Inflammatory macrophage treated with lipopolysaccharide for 1 hour (primary cell): ENCODE results near the gene SERPINA12.
"Not testable (repeated sequence)": the region's sequence is repeated elsewhere in the genome, so short reads cannot be mapped to it uniquely, and the experiment has no call there.

Experiments
- DNase-seq, 2 donors: peaks; one replicate each; pipeline ENCODE4 v3.0.0-alpha.2; 2020 to 2022

Gene SERPINA12

DNA sequence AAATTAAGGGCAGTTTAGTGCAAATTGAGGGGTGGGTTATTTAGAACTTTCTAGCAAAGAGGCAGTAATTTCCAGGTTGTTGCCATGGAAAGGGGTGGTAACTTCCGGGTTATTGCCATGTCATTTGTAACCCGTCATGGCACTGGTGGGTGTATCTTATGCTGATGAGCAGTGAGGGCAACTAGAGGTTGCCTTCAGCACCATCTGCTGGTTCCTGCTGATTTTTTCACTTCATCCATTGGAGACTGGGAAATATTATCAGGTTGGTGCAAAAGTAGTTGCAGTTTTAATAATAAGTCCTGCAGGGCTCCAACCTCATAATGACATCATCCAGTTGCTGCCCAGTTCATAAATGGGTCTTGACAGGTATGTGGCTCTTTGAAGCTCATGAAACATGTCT, 27.6 kb upstream of the SERPINA12 start:
- no peak for DNase-seq

DNA sequence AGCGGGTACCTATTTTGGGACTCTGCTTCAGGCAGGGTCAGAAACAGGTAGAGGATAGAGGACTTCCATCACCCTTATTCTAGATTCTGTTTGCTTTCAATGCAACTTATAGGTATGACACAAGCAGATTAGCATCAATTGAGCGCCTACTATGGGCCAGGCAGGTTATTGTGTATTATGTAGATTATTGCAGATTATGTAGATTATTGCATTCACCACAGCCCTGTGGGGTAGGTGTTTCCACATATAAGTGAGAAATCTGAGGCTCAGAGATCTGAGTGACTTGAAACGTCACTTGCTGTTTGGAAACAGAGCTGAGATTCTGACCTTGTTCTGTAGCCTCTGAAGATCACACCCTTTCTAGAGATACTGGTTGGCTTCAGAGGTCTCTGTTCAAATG, 26.2 kb upstream of the SERPINA12 start:
- DNase-seq, result no peak

DNA sequence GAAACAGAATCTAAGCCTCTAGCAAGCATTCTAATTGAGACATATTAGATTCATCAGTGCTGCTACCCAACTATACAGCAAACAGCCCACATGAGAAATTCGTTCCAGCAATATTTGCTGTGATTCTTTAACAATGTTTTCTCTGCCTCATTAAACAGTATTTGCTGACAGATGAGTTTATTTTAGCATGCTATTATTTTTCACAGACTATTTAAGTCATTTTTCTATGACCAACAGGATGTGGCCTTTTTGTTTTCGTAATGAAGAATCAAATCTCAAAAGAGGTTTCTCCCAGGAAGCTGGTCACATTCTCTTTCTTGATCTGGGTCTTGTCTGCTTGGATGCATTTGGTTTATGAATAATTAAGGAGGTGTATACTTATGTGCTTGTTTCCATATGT, 23.2 kb upstream of the SERPINA12 start:
- DNase-seq, result no peak

GRCh38 chr14:94531187-94531586, 21.9 kb upstream of the SERPINA12 start:
- no peak for DNase-seq

DNA sequence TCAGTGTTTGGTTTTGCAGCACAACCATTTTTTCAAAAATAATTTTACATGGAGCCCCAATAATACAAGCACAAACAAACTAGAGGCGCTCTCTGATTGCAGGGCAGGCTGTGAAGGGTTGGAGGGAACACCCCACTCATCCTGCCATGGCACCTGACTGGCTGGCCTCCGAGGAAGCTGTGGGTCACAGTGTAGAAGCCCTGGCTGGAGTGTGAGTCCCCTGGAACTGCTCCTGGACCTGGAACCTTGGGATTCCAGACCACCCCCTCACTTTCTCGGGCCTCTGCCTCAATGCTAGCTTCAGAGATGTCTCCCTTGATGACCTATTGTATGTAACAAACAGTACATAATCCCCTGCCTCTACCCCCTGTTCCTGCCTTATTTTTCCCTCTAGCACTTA, 14.8 kb upstream of the SERPINA12 start:
- DNase-seq, result no peak

GRCh38 chr14:94523265-94523664, 14.0 kb upstream of the SERPINA12 start:
- no peak for DNase-seq

GRCh38 chr14:94522115-94522724, 13.0 kb upstream of the SERPINA12 start:
- DNase-seq, result no peak

DNA sequence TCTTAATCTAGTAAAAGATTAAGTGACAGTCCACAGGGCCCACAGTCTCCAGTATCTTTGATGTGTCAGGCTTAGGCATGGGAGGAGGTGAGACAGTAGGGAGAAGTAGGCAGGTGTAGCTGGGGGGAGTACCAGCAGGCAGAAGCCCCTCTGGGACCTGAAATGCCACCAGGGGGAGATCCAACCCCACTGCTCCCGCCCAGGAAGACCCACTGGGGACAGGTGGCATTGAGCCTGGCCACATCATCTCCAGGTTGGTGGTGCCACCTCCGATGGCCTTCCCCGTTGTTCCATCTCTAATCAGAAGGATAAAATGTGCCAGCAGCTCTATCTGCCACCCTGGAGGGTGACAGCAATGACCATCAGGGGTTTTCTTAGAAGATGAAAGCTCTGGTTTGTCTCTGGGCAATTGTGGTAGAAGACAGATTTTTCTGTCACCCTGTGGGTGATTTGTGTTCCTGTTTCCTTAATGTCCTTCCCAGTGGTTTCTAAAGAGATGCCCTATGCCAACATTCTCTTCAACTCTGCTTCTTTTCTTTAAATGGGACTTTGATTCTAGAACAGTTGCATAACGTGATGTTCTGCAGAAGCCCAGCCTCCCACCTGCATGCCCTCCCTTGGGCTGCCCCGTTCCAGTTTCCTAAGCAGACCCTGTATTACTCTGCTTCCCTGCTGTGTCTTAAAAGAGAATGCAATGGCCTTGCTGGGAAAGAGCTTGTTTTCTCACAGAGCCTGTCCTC, 12.3 kb upstream of the SERPINA12 start:
- DNase-seq, result no peak

- no peak for DNase-seq
These were observed 8.5 kb upstream of the SERPINA12 start for GRCh38 chr14:94517641-94518257.

DNA sequence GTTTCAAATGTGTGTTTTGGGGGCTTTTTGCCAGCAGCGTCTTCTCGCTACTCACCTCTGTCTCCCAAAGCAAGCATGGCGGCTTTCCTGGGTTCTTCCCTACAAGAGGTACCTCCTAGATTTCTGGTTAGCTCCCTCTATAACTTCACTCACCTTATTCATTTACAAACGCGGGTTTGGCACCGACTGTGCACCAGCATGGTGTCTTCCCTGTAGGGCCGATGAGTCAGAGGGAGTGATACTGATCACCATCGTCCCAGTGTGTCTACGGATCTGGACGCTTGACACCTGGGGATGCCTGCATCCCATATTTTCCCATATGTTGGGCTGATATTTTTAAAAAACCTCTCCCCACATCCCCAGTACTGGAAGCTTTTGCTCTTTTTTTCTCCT, 8.0 kb upstream of the SERPINA12 start:
- DNase-seq, result no peak

- DNase-seq, result no peak
These were observed 6.6 kb upstream of the SERPINA12 start for GRCh38 chr14:94515856-94516255.

DNA sequence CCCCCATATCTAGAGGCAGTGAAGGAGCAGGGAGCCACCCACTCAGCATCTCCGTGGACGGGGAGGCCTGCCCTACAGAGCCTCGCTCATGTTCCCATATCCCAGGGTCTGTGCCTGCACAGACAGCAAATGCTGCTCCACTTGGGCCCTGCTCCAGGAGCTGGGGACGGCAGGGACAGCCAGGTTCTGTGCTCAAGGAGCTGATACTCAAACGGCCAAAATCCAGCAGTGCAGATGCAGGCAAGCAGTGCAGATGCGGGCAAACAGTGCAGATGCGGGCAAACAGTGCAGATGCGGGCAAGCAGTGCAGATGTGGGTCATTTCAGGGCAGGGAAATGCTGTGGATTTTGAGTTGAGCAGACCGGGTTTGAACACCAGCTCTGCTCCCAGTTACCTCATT, 6.2 kb upstream of the SERPINA12 start:
- DNase-seq, result no peak

- no peak for DNase-seq
These were observed 5.1 kb upstream of the SERPINA12 start for GRCh38 chr14:94514351-94514750.

DNA sequence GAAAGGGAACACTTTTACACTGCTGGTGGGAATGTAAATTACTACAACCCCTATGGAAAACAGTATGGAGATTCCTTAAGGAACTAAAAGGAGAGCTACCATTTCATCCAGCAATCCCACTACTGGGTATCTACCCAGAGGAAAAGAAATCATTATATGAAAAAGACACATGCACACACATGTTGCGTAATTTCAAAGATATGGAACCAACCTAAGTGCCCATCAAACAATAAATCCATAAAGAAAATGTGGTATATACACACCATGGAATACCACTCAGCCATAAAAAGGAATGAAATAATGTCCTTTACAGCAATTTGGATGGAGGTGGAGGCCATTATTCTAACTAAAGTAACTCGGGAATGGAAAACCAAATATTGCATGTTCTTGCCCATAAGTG, 1.2 kb upstream of the SERPINA12 start:
- not testable (repeated sequence) for DNase-seq

DNA sequence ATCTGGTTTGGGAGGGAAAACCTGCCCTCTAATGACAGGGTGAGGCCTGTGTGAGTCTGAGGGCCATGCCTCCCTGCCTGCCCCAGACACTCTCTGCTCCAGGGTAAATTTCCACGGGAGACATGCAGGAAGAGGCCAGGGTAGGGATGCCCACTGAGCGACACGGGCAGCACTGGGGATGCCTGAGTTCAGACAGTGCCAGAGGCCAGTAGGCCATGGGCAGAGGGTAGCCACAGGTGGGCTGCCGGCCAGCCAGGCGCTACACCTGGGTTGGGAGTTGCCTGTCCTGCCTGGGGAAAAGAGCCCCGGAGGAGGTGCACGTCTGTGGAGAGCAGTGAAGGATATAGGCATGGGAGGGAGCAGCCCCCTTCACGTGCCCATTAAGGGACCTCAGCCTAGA, 3.6 kb downstream of the SERPINA12 start:
- no peak for DNase-seq

DNA sequence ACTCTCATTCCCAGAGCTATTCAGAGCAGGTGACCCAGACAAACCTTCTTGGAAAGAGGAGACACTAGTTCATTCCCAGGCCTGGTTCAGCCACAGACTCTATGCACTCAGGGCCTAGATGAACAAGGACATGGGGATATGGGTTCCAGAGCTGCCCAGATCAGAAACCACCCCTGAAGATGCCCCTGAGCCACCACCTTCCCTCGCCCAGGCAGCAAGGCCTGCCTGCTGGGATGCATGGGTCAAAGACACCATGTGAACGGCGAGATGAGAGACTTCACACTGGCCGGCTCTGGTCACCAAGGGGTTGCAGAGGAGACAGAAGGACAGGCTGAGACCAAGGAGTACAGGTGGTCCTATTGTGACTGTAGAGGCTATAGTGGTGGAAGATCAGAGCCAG, 4.1 kb downstream of the SERPINA12 start:
- no peak for DNase-seq

DNA sequence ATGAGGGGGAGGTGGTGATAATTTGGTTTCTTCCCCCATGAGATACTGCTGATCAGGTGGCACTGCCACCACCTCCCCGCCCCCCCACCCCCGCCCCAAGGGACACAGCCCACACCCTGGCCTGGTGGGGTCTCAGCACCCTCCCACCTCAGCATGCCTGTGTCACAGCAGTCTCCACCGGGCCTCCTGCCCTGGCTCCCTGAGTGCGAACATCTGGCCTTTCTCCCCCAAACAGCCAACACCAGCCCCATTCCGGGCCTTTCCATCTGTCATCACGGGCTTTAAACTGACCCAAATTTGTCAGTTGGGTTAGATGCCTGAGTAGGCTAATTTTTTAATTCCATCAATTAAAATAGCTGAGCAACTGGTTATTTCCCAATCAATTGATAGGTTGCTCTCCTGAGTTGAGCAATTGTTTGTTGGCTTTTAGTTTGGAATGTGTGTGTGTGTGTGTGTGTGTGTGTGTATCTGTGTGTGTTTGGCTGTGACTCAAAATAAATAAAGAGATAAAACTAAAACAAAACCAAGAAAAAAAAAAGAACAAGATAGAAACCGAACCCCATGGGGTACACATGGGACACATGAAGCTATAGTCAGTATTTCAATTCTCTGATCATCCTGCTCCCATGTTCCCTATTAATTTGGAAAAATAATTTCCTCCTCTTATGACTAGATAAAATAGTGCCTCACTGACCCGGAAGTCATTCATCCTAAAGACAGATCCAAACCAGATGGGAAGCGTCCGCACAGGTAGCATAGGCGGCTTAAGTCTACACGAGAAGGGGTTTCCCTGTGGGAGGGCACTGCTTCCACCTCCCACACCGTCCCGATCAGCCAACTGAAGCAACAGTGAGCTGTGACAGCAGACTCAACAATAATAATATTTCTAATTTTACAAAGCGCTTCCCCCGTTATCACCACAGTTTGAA, 7.4 kb downstream of the SERPINA12 start:
- no peak for DNase-seq

- no peak for DNase-seq
These were observed 9.0 kb downstream of the SERPINA12 start for GRCh38 chr14:94500264-94500663.

- DNase-seq, result no peak
These were observed 9.6 kb downstream of the SERPINA12 start for GRCh38 chr14:94499673-94500072.

DNA sequence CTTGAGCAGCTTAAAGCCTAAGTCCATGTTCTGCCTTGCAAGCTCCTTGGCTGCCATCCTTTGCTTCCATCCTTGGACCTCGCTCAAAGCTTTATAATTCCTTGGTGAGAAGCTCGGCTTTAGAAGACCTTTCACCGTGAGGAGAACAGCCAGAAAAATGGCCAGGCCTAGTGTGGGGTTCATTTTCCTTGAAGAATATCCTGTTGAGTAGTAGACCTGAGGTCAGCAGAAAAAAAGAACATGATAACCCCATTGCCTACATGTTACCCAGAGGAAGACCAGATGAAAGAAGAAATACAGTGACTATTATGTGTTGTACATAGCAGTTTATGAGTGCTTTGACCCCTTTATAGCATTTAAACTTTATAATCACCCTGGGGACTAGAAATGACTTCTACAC, 11.1 kb downstream of the SERPINA12 start:
- no peak for DNase-seq

DNA sequence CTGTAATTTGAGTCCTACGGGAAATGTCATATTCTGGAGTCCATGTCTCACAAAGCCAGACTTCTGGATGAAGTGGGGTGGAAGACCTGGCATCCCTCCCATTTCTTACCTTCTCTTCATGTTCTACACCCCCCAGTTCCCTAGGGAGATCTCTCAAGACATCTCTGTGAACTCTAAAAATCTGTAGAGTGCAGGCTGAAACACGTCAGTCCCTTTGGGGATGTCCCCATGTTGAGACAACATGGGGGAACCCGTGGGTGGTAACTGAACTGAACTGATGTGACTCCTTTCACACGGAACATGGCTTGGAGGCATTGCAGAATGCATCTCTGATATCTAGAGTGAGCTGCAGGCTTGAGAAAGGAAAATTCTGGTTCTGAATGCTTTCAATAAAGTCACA, 15.2 kb downstream of the SERPINA12 start:
- DNase-seq, result no peak

DNA sequence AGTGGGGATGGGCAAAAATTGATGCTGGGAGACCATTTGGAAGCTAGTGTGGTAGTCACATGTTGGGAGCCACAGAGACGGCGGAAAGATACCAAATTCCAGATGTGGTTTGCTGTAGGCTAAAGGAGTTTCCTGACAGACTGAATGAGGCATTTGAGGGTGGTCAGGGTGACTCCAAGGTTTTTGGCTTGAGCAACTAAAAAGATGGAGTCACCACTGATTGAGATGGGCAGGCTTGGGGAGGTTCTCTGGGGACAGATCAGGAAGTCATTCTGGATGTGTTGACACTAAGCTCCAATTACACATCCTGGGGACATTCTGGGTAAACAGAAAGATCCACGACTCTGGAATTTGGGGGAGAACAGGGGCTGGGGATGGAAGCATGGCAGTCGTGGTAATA, 17.8 kb downstream of the SERPINA12 start:
- no peak for DNase-seq

DNA sequence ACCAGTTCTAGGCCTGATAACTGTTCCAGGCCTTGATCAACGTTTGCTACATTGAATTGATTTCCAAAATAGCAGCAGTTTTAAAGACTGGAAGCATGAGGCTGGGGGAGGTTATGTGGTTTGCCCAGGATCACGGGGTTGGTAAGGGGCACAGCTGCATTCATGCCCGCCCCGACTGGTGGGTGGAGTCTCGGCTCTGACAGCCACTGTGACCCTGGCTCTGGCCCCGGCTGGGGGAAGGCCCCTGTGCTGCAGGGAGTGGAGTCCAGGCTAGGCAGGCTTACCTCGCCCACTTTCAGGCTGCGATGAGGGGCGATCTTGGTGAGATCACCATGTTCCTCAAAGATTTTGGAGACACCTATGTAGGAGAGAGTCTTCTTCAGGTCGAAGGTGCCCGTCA, 19.9 kb downstream of the SERPINA12 start:
- DNase-seq, result no peak
